Muscle layer of duodenum (tissue), 2 donors: ENCODE measurements around the gene GDPD4.

Experiments used
- H3K27ac ChIP-seq: one replicate; pipeline ENCODE4 v1.7.0; 2013; ENCODE audit warnings: mild to moderate bottlenecking, low read length
- H3K27me3 ChIP-seq: one replicate; pipeline ENCODE4 v1.7.0; 2013; ENCODE audit warnings: low read depth, mild to moderate bottlenecking, control low read depth, low read length
- H3K36me3 ChIP-seq, 2 donors: one replicate each; pipeline ENCODE4 v1.7.0; 2013; ENCODE audit warnings: low read length in 2 of 2, control low read depth in 1 of 2, mild to moderate bottlenecking in 1 of 2; ENCODE audit not compliant: insufficient read depth in 2 of 2, control insufficient read depth in 1 of 2
- H3K4me1 ChIP-seq, 2 donors: one replicate each; pipeline ENCODE4 v1.7.0; 2013; ENCODE audit warnings: low read length in 2 of 2, mild to moderate bottlenecking in 2 of 2, control low read depth in 1 of 2, moderate library complexity in 1 of 2; ENCODE audit not compliant: insufficient read depth in 2 of 2, control insufficient read depth in 1 of 2
- H3K4me3 ChIP-seq, 2 donors: one replicate each; pipeline ENCODE4 v1.7.0; 2013; ENCODE audit warnings: low read length in 2 of 2, low read depth in 1 of 2, mild to moderate bottlenecking in 1 of 2
- H3K9me3 ChIP-seq, 2 donors: one replicate each; pipeline ENCODE4 v1.7.0; 2013; ENCODE audit warnings: low read length in 2 of 2, control low read depth in 1 of 2, mild to moderate bottlenecking in 1 of 2; ENCODE audit not compliant: control insufficient read depth in 1 of 2
- donor health status: healthy.

GDPD4 gene

DNA sequence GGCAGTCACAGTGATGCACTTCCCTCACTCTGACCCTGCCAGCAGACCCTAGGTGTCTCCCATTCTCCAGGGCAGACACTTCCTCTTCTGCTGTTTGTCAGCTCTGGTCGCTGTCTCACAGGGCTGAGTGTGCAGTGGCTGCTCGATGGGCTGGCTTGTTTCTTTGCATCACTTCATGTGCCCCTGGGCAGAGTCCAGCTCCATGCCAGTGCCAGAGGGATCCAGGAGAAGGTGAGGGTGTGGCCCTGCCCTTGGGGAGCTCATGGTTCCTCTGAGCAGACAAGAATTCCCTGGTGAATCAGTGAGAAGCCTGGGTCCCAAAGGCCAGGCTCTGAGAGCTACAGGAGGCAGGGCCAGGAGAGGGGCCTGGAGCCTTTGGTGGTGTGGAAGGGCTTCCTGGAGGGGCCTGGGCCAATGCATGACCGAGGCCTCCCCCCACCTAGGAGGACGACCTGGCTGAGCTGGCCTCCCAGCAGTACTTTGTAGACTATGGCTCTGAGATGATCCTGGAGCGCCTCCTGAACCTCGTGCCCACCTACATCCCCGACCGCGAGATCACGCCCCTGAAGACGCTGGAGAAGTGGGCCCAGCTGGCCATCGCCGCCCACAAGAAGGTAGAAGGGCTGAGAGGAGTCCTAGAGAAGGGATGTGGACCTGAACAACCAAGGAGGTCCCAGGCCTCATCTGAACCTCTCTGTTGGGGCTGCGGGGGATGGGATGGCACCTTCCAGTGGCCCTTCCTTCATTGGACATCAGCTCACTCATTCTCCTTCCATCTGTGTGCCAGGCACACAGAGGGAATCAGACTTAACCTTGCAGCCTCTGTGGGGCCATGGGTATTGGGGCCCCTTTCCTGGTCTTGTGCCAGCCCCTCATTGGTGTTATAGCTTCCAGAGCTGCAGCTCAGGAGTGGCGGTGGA is 107.3 kb downstream of the GDPD4 start:
- Histone ChIP-seq H3K36me3 (no peaks in the 10 kb centered on the region), H3K9me3 (no peaks in the 10 kb centered on the region), H3K4me3 (no peak overlapping the region), H3K4me1 (no peaks in the 10 kb centered on the region), H3K27me3 (no peaks in the 10 kb centered on the region), H3K27ac (no peak overlapping the region)

DNA sequence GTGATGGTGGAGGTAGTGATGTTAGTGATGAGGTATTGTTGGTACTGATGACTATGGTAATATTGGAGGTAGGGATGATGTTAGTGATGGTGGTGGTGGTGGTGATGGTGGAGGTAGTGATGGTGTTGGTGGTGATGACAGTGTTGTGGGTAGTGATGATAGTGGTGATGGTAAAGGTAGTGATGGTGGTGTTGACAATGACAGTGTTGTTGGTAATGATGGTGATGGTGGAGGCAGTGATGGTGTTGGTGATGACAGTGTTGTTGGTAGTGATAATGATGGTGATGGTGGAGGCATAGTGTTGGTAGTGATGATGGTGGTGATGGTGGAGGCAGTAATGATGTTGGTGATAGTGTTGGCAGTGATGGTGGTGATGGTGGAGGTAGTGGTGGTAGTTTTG is 108.3 kb downstream of the GDPD4 start:
- H3K27ac ChIP-seq, result no peak overlapping the region
- no peaks in the 10 kb centered on the region for H3K27me3 ChIP-seq
- H3K9me3 ChIP-seq, result no peaks in the 10 kb centered on the region
- H3K4me3 ChIP-seq, result no peak overlapping the region
- no peaks in the 10 kb centered on the region for H3K36me3 ChIP-seq
- H3K4me1 ChIP-seq, result no peaks in the 10 kb centered on the region

DNA sequence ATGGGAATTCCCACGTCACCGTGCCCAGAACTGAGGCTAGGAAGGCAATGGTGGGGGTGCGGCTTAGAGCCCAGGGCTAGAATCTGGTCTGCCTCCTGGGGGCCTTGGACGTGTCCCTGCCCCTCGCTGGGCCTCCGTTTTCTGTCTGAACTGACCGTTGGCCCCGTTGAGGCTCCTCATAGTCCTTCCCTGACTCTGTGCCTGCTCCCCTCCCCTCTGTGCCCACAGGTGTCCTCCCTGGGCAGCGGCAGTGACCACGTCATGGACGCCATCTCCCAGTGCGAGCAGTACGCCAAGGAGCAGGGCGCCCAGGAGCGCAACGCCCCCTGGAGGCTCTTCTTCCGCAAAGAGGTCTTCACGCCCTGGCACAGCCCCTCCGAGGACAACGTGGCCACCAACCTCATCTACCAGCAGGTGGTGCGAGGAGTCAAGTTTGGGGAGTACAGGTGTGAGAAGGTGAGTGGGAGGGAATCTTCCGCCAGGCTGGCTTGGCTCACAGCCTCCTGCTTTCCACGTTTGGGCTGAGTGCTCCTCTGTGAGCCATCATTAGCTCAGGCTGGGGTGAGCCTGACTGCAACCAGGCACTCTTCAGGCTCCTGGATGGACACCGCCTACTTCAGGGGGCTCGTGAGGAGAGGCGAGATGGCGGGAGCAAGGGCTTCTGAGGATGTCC is 109.5 kb downstream of the GDPD4 start:
- Histone ChIP-seq H3K27me3 (no peaks in the 10 kb centered on the region), H3K9me3 (no peaks in the 10 kb centered on the region), H3K4me1 (no peaks in the 10 kb centered on the region), H3K4me3 (no peak overlapping the region), H3K27ac (no peak overlapping the region), H3K36me3 (no peaks in the 10 kb centered on the region)

DNA sequence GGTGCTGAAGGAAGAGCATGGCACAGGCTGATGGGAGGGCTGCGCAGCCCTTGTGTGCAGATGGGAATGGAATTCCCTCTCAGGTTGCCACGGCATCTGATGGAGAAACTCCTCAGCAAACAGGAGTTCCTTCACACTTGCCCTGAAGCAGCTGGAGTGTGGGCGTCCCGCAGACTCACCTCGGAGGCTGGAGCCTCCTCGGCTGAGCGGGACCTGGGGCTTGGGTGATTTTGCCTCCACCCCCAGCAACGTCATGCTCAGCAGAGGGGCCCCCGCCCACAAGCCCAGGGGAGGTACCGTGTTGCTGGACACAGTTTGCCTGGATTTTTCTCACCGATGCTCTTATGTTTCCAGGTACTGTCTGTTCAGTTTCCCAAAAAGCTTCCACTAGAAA is 110.1 kb downstream of the GDPD4 start:
- Histone ChIP-seq H3K4me1 (no peaks in the 10 kb centered on the region), H3K27me3 (no peaks in the 10 kb centered on the region), H3K36me3 (no peaks in the 10 kb centered on the region), H3K27ac (no peak overlapping the region), H3K9me3 (no peaks in the 10 kb centered on the region), H3K4me3 (no peak overlapping the region)

DNA sequence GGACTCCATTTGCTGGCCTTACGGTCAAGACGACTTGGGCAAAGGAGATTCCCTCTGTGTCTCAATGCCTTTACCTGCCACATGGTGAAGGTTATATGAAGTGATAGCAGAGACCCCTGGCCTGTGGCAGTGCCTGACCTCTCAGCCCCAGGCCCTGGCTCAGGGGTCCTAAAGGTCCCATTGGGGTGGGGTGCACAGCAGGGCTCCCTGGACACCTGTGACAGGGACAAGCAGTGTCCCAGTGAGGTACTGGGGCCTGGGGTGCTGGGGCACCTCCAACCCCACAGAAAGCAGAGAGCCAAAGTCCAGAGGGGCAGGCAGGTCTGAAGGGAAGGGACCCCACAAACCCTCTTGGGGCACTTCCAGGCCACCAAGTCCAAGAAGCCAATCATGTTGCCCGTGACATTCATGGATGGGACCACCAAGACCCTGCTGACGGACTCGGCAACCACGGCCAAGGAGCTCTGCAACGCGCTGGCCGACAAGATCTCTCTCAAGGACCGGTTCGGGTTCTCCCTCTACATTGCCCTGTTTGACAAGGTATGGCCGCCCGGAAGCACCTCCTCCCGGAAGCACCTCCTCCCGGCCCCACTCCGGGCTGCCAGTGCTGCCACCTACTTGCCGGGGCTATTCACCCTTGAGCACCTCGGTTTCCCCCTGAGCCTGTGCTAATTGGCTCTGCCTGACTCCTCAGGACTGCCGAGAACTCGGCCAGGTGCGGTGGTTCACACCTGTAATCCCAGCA is 111.0 kb downstream of the GDPD4 start:
- H3K4me1 ChIP-seq, result no peaks in the 10 kb centered on the region
- H3K36me3 ChIP-seq, result no peaks in the 10 kb centered on the region
- no peak overlapping the region for H3K27ac ChIP-seq
- H3K27me3 ChIP-seq, result no peaks in the 10 kb centered on the region
- no peak overlapping the region for H3K4me3 ChIP-seq
- H3K9me3 ChIP-seq, result no peaks in the 10 kb centered on the region

DNA sequence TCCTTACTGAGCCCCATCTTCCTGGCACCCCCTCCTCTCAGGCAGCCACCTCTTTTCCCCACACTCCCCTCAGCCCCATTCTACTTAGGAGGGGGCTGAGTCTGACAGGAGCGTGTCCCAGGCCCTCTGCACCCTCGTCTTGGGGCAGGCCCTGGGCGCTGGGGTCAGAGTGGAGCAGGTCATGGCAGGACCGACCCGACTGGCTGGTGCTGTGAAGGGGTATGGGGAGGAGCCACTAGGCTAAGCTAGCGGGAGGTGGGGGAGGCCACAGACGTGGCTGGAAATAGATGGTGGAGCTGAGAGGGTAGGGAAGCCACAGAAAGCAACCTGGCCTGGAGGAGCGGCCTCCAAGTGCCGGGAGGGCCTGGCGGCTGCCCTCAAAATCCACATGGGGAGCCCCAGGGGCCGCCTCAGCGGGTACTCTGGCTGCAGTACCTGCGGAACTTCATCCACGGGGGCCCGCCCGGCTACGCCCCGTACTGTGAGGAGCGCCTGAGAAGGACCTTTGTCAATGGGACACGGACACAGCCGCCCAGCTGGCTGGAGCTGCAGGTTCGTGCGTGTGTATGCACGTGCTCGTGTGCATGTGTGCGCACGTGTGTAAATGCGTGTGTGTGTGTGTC is 111.8 kb downstream of the GDPD4 start:
- H3K36me3 ChIP-seq, result no peaks in the 10 kb centered on the region
- no peak overlapping the region for H3K27ac ChIP-seq
- no peak overlapping the region for H3K4me3 ChIP-seq
- H3K4me1 ChIP-seq, result no peaks in the 10 kb centered on the region
- no peaks in the 10 kb centered on the region for H3K27me3 ChIP-seq
- H3K9me3 ChIP-seq, result no peaks in the 10 kb centered on the region

DNA sequence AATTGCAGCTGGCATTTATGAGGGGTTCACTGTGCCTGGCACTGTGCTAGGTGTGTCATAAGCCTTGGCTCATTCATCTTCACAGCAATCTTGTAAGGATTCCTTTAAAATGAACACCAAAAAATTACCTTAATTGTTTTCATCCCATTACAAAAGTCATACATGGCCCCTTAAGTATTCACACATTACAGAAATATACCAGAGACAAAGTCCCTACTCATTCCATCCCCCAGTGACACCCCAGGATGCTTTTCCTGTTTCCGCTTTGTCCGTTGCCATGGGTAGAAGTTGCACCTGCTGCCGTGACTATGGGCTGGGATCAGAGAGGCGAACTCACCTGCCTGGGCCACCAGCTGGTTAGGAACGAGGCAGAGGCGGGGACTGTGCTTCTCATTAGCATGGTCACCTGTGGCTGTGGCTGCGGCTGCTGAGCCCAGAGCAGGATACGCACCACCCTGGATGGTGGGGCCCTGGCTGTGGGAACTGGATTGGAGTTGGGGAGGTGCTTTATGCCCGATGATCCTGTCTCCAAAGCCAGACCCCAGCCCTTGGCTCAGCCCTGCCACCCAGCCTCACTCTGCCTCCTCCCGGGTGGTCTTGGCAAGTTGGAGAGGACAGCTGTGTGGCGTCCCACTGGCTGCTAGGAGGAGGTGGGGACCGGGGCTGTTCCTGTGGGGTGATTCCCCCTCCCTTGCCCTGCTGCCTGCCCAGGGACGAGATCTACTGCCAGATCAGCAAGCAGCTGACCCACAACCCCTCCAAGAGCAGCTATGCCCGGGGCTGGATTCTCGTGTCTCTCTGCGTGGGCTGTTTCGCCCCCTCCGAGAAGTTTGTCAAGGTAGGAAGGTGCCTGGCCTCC is 112.6 kb downstream of the GDPD4 start:
- no peaks in the 10 kb centered on the region for H3K27me3 ChIP-seq
- no peak overlapping the region for H3K4me3 ChIP-seq
- H3K36me3 ChIP-seq, result no peaks in the 10 kb centered on the region
- H3K27ac ChIP-seq, result no peak overlapping the region
- H3K9me3 ChIP-seq, result no peaks in the 10 kb centered on the region
- H3K4me1 ChIP-seq, result no peaks in the 10 kb centered on the region

DNA sequence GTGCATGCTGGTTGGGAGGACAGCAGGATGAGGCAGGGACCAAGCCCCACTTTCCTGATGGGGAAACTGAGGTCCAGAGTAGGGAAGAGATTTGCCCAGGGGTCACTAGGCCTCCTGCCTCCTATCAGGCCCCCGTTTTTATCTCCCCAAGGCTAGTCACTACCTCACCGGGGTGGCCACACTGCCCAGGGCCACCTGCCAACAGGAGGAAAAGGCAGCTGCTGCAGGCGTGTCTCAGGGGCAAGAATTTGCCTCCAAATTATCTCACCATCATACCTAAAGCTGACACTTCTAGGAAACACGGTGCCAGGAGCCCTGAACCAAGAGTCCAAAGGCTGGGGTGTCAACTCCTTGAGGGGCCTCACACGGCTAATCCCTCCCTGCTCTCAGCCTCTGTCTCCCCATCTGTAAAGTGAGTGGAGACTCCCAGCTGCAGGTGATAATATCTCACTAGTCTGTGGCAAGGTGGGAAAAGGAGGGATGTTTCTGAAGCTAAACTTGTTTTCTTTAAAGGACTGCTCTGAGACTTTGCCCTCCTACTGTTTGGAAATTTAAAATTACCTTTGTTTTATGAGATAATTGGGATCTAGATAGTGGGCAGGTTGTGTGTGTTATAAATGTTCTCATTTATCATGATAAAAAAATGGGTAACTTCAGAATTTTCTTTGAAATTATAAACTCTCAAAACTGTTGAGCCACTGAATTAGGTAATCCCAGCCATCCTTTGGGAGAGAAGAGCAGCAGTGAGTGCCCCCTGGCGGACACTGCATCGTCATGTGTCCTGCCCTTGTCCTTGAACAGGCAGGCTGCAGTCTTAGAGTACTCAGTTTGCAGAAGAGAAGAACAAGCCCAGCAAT is 113.5 kb downstream of the GDPD4 start:
- no peaks in the 10 kb centered on the region for H3K36me3 ChIP-seq
- H3K27ac ChIP-seq, result no peak overlapping the region
- no peaks in the 10 kb centered on the region for H3K4me1 ChIP-seq

DNA sequence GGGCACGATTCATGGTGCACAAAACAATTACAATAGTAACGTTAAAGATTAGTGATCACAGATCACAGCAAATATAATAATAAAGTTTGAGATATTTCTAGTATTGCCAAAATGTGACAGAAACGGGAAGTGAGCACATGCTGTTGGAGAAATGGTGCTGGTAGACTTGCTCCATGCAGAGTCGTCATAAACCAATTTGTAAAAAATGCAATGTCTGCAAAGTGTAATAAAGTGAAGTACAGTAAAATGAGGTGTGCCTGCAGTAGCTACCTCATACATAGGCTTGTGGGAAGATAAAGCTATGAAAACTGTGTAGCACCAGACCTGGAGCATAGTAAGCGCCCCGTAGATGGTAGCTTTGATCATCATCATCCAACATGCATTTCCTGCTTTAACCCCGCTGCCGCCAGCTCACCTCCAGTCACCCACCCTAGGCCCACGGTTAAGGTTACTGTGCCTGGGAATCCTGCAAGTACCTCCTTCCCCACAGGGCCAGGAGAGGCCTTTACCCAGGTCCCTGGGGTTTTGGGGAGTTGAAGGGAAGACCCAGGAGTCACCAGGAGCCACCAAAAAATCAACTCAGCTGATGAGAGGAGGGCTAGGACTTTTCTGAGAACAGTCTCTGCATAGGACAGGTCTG is 114.3 kb downstream of the GDPD4 start:
- Histone ChIP-seq H3K27me3 (no peaks in the 10 kb centered on the region), H3K36me3 (no peaks in the 10 kb centered on the region), H3K27ac (no peak overlapping the region), H3K4me1 (no peaks in the 10 kb centered on the region), H3K9me3 (no peaks in the 10 kb centered on the region), H3K4me3 (no peak overlapping the region)

More for the DNA sequence above, 113.5 kb downstream of the GDPD4 start:
- Histone ChIP-seq H3K9me3 (no peaks in the 10 kb centered on the region), H3K4me3 (no peak overlapping the region), H3K27me3 (no peaks in the 10 kb centered on the region)
